HL-60 (cell line): ENCODE measurements around the gene TAF5L.
"Not testable (repeated sequence)": the region's sequence is repeated elsewhere in the genome, so short reads cannot be mapped to it uniquely, and the experiment has no call there.

Experiments
- DNase-seq, 2 experiments: peaks; one replicate each; pipeline ENCODE4 v3.0.0-alpha.2; 2010 to 2020; ENCODE audit warnings: low read depth in 1 of 2, low spot score in 1 of 2
- H3K27ac ChIP-seq: fragments of 250-450 bp; sonication (Bioruptor Pico); replicated peaks from 2 replicates; pipeline ENCODE4 v1.5.1; 2020; ENCODE audit warnings: mild to moderate bottlenecking, moderate library complexity
- H3K27me3 ChIP-seq: fragments of 250-450 bp; sonication (Bioruptor Pico); 2 replicates; pipeline ENCODE4 v1.5.1; 2021; ENCODE audit warnings: mild to moderate bottlenecking, moderate library complexity; ENCODE audit not compliant: insufficient read depth, poor library complexity, severe bottlenecking
- H3K4me3 ChIP-seq: replicated peaks from 2 replicates; pipeline ENCODE4 v1.5.1; 2011; ENCODE audit warnings: mild to moderate bottlenecking, control low read depth, low read length; ENCODE audit not compliant: insufficient read depth
- CTCF ChIP-seq: IDR thresholded peaks from one replicate; pipeline ENCODE4 v1.5.1; 2011; ENCODE audit warnings: low read length, control low read depth, inconsistent platforms; ENCODE audit not compliant: insufficient read depth
- GABPA ChIP-seq: IDR thresholded peaks from 2 replicates; pipeline ENCODE4 v1.6.1; 2012; ENCODE audit warnings: low read depth
- POLR2AphosphoS5 ChIP-seq: IDR thresholded peaks from 2 replicates; pipeline ENCODE4 v1.6.1; 2012; ENCODE audit warnings: low read depth
- REST ChIP-seq: IDR thresholded peaks from 2 replicates; pipeline ENCODE4 v1.6.1; 2012; ENCODE audit warnings: low read depth; ENCODE audit not compliant: insufficient replicate concordance
- SPI1 ChIP-seq: IDR thresholded peaks from 2 replicates; pipeline ENCODE4 v1.6.1; 2012; ENCODE audit warnings: low read depth, mild to moderate bottlenecking, borderline replicate concordance

TAF5L gene

GRCh38 chr1:229561141-229561540 is 64.8 kb downstream of the TAF5L start:
- TF ChIP-seq POLR2AphosphoS5 (no peak), GABPA (no peak), CTCF (no peak), SPI1 (no peak), REST (no peak)
- H3K4me3 ChIP-seq: no peak overlapping the region
- no peak for DNase-seq
- no peak overlapping the region for H3K27ac ChIP-seq
- no peaks in the 10 kb centered on the region for H3K27me3 ChIP-seq

GRCh38 chr1:229560124-229560523 is 65.8 kb downstream of the TAF5L start:
- H3K27ac ChIP-seq, H3K4me3 ChIP-seq, H3K27me3 ChIP-seq, DNase-seq: not testable (repeated sequence)

- DNase-seq: peak in 1 of 2 experiments; percentile 21
- peak overlapping the region; percentile 62 for H3K27ac ChIP-seq
- H3K4me3 ChIP-seq: peak overlapping the region; percentile 57
- not testable (repeated sequence) for H3K27me3 ChIP-seq
These were observed 66.6 kb downstream of the TAF5L start for GRCh38 chr1:229559336-229559801.

- TF ChIP-seq CTCF (peak; percentile 37), REST (no peak), POLR2AphosphoS5 (peak; percentile 51), SPI1 (no peak), GABPA (no peak)
- peak within 1 kb of the TSS; percentile 95 for H3K27ac ChIP-seq
- peak within 1 kb of the TSS; percentile 57 for H3K4me3 ChIP-seq
- DNase-seq: peak; percentile 97 to 98
- H3K27me3 ChIP-seq: no peaks in the 10 kb centered on the region
These were observed 67.2 kb downstream of the TAF5L start, which contains the start of gene ABCB10 for GRCh38 chr1:229558460-229559335. TSS of gene ABCB10 (minus strand) at chr1:229558707. CDS start at chr1:229558652, 55 bp downstream.
